HepG2 (cell line): ENCODE results near the gene ACSS1. TPM values are rescaled to one million over a fixed set of nuclear protein-coding genes. Genes with fewer than 3 reads are reported as not detected.
A peak's percentile ranks its signal among the peaks of the same experiment; 100 is the strongest.

Experiments
- ATAC-seq: fragments of 200-7000 bp; cut with Tn5 transposase; 3 replicates; pipeline ENCODE4 v1.9.1; 2020; ENCODE audit warnings: mild to moderate bottlenecking, moderate library complexity
- BruUV-seq: library from RNA; stranded (reverse); fragments of 400-500 nt; replicated peaks from 2 replicates; lab custom pipeline; 2021; lab: Mats Ljungman, UMichigan
- CTCF ChIA-PET: fragments of 300-600 bp; formaldehyde crosslinking; extraction: SDS; loops from one replicate; lab custom pipeline; 2021; ENCODE audit warnings: low total read pairs, inconsistent platforms, low intra/inter-chr PET ratio; lab: Yijun Ruan, JAX
- POLR2A ChIA-PET: fragments of 350-600 bp; sonication (Branson Sonifier 250); formaldehyde crosslinking; loops from one replicate; lab custom pipeline; 2020; ENCODE audit warnings: antibody characterized with exemption, inconsistent platforms; lab: Yijun Ruan, JAX
- DNase-seq: peaks from one replicate; pipeline ENCODE4 v3.0.0-alpha.2; 2015; ENCODE audit warnings: low spot score
- FAIRE-seq: peaks from 3 replicates; lab custom pipeline; 2011; peaks lifted over from hg19 to GRCh38; lab: Jason Lieb, UNC
- H2AFZ ChIP-seq: one replicate; pipeline ENCODE4 v1.6.1; 2011; ENCODE audit warnings: low read length, inconsistent platforms
- H3K27ac ChIP-seq: fragments of 300-600 bp; 3 replicates; pipeline ENCODE4 v1.8.0; 2011; ENCODE audit warnings: mixed run types, mild to moderate bottlenecking, mixed read lengths, low read length, inconsistent platforms; ENCODE audit not compliant: insufficient read depth; ENCODE audit errors: extremely low read length
- H3K27me3 ChIP-seq, 2 experiments: fragments of 200-600 bp in 1 of 2; 2 replicates in 1 of 2; 3 replicates in 1 of 2; pipeline versions ENCODE4 v1.6.0 to v1.8.0; 2011; ENCODE audit warnings: low read length in 2 of 2, mild to moderate bottlenecking in 2 of 2, moderate library complexity in 2 of 2, inconsistent platforms in 1 of 2; ENCODE audit not compliant: insufficient read depth in 2 of 2, control insufficient read depth in 1 of 2
- H3K36me3 ChIP-seq, 2 experiments: fragments of 200-600 bp in 1 of 2; replicated peaks in 1 of 2; 2 replicates in 1 of 2; 3 replicates in 1 of 2; pipeline versions ENCODE4 v1.5.1 to v1.8.0; 2011; ENCODE audit warnings: low read length in 2 of 2, inconsistent platforms in 1 of 2; ENCODE audit not compliant: insufficient read depth in 2 of 2, control insufficient read depth in 1 of 2
- H3K4me1 ChIP-seq: 2 replicates; pipeline ENCODE4 v1.5.1; 2012; ENCODE audit warnings: low read length, inconsistent platforms; ENCODE audit not compliant: insufficient read depth
- H3K4me2 ChIP-seq: 2 replicates; pipeline ENCODE4 v1.6.0; 2011; ENCODE audit warnings: low read depth, low read length, inconsistent platforms
- H3K4me3 ChIP-seq, 3 experiments: fragments of 200-600 bp in 1 of 3; sonication (generic), shearing (Covaris generic) in 1 of 3; replicated peaks in 1 of 3; 2 replicates each; pipeline ENCODE4 v1.5.1; 2011 to 2016; ENCODE audit warnings: low read length in 3 of 3, inconsistent platforms in 2 of 3, low read depth in 2 of 3, mild to moderate bottlenecking in 2 of 3, control low read depth in 1 of 3, mixed read lengths in 1 of 3; ENCODE audit not compliant: insufficient read depth in 1 of 3
- H3K79me2 ChIP-seq: one replicate; pipeline ENCODE4 v1.6.1; 2011; ENCODE audit warnings: low read length, inconsistent platforms; ENCODE audit not compliant: insufficient read depth
- H3K9ac ChIP-seq: 2 replicates; pipeline ENCODE4 v1.6.0; 2011; ENCODE audit warnings: mild to moderate bottlenecking, low read depth, low read length, inconsistent platforms; ENCODE audit not compliant: insufficient read depth
- H3K9me3 ChIP-seq: 2 replicates; pipeline ENCODE4 v1.5.1; 2012; ENCODE audit warnings: mild to moderate bottlenecking, low read length
- H4K20me1 ChIP-seq: 2 replicates; pipeline ENCODE4 v1.6.0; 2011; ENCODE audit warnings: inconsistent platforms, mild to moderate bottlenecking, low read length, moderate library complexity; ENCODE audit not compliant: insufficient read depth
- AKAP8 ChIP-seq: sonication (generic); formaldehyde crosslinking; IDR thresholded peaks from 2 replicates; pipeline ENCODE4 v1.5.1; 2020; ENCODE audit warnings: mild to moderate bottlenecking, missing genetic modification reagents
- CBX5 ChIP-seq: sonication (generic); formaldehyde crosslinking; IDR thresholded peaks from 2 replicates; pipeline ENCODE4 v1.4.0; 2020; ENCODE audit warnings: missing genetic modification reagents, borderline replicate concordance
- GLI4 ChIP-seq: sonication (generic); formaldehyde crosslinking; IDR thresholded peaks from 2 replicates; pipeline ENCODE4 v1.5.1; 2020; ENCODE audit warnings: missing genetic modification reagents, mild to moderate bottlenecking, moderate library complexity, borderline replicate concordance
- NRL ChIP-seq: sonication (generic); formaldehyde crosslinking; IDR thresholded peaks from 2 replicates; pipeline ENCODE4 v1.5.0; 2020; ENCODE audit warnings: missing genetic modification reagents, mild to moderate bottlenecking, moderate library complexity, borderline replicate concordance
- WGBS: methylation state at CpG from one replicate; pipeline ENCODE4 v1.1.6; 2017; ENCODE audit warnings: low lambda C conversion rate; 5-methylcytosine and 5-hydroxymethylcytosine counted together
- in situ Hi-C: cut with HindIII; loops from 2 replicates; pipeline ENCODE4 v1.10.0; 2017; ENCODE audit warnings: low pct_unique_long_range_greater_than_20kb; ENCODE audit not compliant: extremely low pct_ligation_motif_present
- intact Hi-C: fragments of 100-400 bp; cut with micrococcal nuclease; formaldehyde crosslinking; loops from one replicate; pipeline ENCODE4 v1.10.0; 2022; ENCODE audit not compliant: unreplicated experiment
- polyA plus RNA-seq, 8 experiments: library from polyadenylated mRNA; depleted of rRNA in 3 of 8; stranded (reverse) in 7 of 8; unstranded in 1 of 8; fragments of >200 nt; fragmentation: Illumina TruSeq in 4 of 8; extraction: Trizol in 4 of 8; gene quantifications; 2 replicates each; pipeline versions ENCODE4 v1.2.1 to v1.2.3, GENCODE V29; 2011 to 2016; ENCODE audit warnings: low read depth in 4 of 8, missing spikeins in 1 of 8, mixed read lengths in 1 of 8; ENCODE audit not compliant: insufficient read depth in 1 of 8
- total RNA-seq, 5 experiments: library from RNA; depleted of rRNA; stranded (reverse); fragments of >200 nt; fragmentation: Illumina TruSeq; extraction: Trizol; gene quantifications; 2 replicates each; pipeline ENCODE4 v1.2.3, GENCODE V29; 2016; ENCODE audit warnings: low read depth in 1 of 5
- TF ChIP-seq, protein P1 (sequence below): sonication (generic); formaldehyde crosslinking; IDR thresholded peaks from 2 replicates; pipeline ENCODE4 v1.4.0; 2020; ENCODE audit warnings: missing genetic modification reagents, borderline replicate concordance
- TF ChIP-seq, protein P2 (sequence below): sonication (generic); formaldehyde crosslinking; IDR thresholded peaks from 2 replicates; pipeline ENCODE4 v1.4.0; 2020; ENCODE audit warnings: low read depth, mild to moderate bottlenecking, missing genetic modification reagents
- TF ChIP-seq, protein P3 (sequence below): sonication (generic); formaldehyde crosslinking; conservative IDR thresholded peaks from 2 replicates; pipeline ENCODE4 v1.4.0; 2020; ENCODE audit warnings: missing genetic modification reagents

ACSS1 gene
- total and polyA plus RNA-seq, 2 of the 13 experiments (the other 11 are each of a cell fraction or from before 2014, with no cell fraction given): 15.2 to 41.6 TPM

DNA sequence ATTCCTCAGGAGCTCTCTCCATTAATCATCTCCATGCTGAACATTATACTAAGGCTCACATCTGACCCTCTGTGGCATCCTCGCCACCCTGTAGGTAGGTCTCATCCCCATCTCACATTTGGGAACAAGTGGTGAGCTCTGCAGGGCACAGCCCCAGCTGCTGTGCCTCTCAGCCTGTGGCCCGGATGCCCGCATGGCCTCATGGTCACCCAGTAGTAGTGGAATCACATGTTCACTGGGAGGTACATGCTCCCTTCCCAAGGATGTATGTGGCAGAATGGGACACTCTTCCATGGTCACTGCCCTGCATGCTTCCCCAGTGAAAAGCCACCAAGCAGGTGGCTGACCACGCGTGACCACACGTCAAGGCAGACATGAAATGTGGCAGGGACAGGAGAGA is 39.1 kb downstream of the ACSS1 start:
- POLR2A ChIA-PET: interaction anchor here (1.8 kb wide), 1 partner anchor 14 kb away, joined by 6 read pairs; no protein-coding TSS in a partner anchor
- H3K4me2 ChIP-seq: no peak overlapping the region
- H3K36me3 ChIP-seq: no peaks in the 10 kb centered on the region
- H3K9ac ChIP-seq: no peak overlapping the region
- peaks cover 0 to 2% of the 10 kb centered on the region in 2 experiments; a peak in 1 of 5 replicates for H3K27me3 ChIP-seq
- no TSS peak for BruUV-seq
- H3K4me1 ChIP-seq: peaks cover 44% of the 10 kb centered on the region
- no peak overlapping the region for H3K27ac ChIP-seq
- in situ Hi-C loops: no loop called here
- DNase-seq: no peak
- no peaks in the 10 kb centered on the region for H3K9me3 ChIP-seq
- CTCF ChIA-PET: no interaction called here
- TF ChIP-seq NRL (CRISPR knock-in tag) (no peak), CBX5 (CRISPR knock-in tag) (0 out of 2 replicates have a peak, but pooled peaks have one; percentile 20), AKAP8 (CRISPR knock-in tag) (no peak), GLI4 (CRISPR knock-in tag) (no peak)
- TF ChIP-seq, protein P1, sequence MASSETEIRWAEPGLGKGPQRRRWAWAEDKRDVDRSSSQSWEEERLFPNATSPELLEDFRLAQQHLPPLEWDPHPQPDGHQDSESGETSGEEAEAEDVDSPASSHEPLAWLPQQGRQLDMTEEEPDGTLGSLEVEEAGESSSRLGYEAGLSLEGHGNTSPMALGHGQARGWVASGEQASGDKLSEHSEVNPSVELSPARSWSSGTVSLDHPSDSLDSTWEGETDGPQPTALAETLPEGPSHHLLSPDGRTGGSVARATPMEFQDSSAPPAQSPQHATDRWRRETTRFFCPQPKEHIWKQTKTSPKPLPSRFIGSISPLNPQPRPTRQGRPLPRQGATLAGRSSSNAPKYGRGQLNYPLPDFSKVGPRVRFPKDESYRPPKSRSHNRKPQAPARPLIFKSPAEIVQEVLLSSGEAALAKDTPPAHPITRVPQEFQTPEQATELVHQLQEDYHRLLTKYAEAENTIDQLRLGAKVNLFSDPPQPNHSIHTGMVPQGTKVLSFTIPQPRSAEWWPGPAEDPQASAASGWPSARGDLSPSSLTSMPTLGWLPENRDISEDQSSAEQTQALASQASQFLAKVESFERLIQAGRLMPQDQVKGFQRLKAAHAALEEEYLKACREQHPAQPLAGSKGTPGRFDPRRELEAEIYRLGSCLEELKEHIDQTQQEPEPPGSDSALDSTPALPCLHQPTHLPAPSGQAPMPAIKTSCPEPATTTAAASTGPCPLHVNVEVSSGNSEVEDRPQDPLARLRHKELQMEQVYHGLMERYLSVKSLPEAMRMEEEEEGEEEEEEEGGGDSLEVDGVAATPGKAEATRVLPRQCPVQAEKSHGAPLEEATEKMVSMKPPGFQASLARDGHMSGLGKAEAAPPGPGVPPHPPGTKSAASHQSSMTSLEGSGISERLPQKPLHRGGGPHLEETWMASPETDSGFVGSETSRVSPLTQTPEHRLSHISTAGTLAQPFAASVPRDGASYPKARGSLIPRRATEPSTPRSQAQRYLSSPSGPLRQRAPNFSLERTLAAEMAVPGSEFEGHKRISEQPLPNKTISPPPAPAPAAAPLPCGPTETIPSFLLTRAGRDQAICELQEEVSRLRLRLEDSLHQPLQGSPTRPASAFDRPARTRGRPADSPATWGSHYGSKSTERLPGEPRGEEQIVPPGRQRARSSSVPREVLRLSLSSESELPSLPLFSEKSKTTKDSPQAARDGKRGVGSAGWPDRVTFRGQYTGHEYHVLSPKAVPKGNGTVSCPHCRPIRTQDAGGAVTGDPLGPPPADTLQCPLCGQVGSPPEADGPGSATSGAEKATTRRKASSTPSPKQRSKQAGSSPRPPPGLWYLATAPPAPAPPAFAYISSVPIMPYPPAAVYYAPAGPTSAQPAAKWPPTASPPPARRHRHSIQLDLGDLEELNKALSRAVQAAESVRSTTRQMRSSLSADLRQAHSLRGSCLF (CRISPR knock-in tag): no peak
- TF ChIP-seq, protein P2, sequence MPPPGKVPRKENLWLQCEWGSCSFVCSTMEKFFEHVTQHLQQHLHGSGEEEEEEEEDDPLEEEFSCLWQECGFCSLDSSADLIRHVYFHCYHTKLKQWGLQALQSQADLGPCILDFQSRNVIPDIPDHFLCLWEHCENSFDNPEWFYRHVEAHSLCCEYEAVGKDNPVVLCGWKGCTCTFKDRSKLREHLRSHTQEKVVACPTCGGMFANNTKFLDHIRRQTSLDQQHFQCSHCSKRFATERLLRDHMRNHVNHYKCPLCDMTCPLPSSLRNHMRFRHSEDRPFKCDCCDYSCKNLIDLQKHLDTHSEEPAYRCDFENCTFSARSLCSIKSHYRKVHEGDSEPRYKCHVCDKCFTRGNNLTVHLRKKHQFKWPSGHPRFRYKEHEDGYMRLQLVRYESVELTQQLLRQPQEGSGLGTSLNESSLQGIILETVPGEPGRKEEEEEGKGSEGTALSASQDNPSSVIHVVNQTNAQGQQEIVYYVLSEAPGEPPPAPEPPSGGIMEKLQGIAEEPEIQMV (CRISPR knock-in tag): 0 out of 2 replicates have a peak, but pooled peaks have one; percentile 27
- TF ChIP-seq, protein P3, sequence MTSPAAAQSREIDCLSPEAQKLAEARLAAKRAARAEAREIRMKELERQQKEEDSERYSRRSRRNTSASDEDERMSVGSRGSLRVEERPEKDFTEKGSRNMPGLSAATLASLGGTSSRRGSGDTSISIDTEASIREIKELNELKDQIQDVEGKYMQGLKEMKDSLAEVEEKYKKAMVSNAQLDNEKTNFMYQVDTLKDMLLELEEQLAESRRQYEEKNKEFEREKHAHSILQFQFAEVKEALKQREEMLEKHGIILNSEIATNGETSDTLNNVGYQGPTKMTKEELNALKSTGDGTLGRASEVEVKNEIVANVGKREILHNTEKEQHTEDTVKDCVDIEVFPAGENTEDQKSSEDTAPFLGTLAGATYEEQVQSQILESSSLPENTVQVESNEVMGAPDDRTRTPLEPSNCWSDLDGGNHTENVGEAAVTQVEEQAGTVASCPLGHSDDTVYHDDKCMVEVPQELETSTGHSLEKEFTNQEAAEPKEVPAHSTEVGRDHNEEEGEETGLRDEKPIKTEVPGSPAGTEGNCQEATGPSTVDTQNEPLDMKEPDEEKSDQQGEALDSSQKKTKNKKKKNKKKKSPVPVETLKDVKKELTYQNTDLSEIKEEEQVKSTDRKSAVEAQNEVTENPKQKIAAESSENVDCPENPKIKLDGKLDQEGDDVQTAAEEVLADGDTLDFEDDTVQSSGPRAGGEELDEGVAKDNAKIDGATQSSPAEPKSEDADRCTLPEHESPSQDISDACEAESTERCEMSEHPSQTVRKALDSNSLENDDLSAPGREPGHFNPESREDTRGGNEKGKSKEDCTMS: no peak
- TF ChIP-seq, all 625 proteins: peak for 2
- Histone ChIP-seq H3K4me3 (no peak overlapping the region), H3K79me2 (no peaks in the 10 kb centered on the region), H2AFZ (no peak overlapping the region), H4K20me1 (no peaks in the 10 kb centered on the region)
- WGBS: 86% methylated on average over 6 of the region's 6 CpGs
- ATAC-seq (no peak), FAIRE-seq (no peak)
- intact Hi-C loops: loop anchor here (5.0 kb wide), 1 partner anchor 38 kb away; the partner anchor contains the start of gene ACSS1
